Adipocyte (in vitro differentiated cells): ENCODE data around the gene HSPH1.
"Not testable (repeated sequence)": the region's sequence is repeated elsewhere in the genome, so short reads cannot be mapped to it uniquely, and the experiment has no call there.

Experiments
- DNase-seq: peaks from one replicate; pipeline ENCODE4 v3.0.0-alpha.2; 2015; ENCODE audit warnings: low read depth
- H3K27me3 ChIP-seq: replicated peaks from 2 replicates; pipeline ENCODE4 v1.7.0; 2013; ENCODE audit warnings: mild to moderate bottlenecking, low read length, moderate library complexity; ENCODE audit not compliant: control insufficient read depth, insufficient read depth
- H3K36me3 ChIP-seq: 2 replicates; pipeline ENCODE4 v1.7.0; 2013; ENCODE audit warnings: low read length, mild to moderate bottlenecking, moderate library complexity; ENCODE audit not compliant: control insufficient read depth, insufficient read depth, severe bottlenecking
- H3K4me1 ChIP-seq: 2 replicates; pipeline ENCODE4 v1.7.0; 2013; ENCODE audit warnings: mild to moderate bottlenecking, low read length, moderate library complexity; ENCODE audit not compliant: control insufficient read depth, insufficient read depth
- H3K4me3 ChIP-seq: 2 replicates; pipeline ENCODE4 v1.7.0; 2013; ENCODE audit warnings: mild to moderate bottlenecking, low read length, moderate library complexity
- H3K9ac ChIP-seq: 2 replicates; pipeline ENCODE4 v1.7.0; 2013; ENCODE audit warnings: mild to moderate bottlenecking, low read length, moderate library complexity
- H3K9me3 ChIP-seq: 2 replicates; pipeline ENCODE4 v1.7.0; 2013; ENCODE audit warnings: mild to moderate bottlenecking, low read length, moderate library complexity; ENCODE audit not compliant: control insufficient read depth

HSPH1 gene

DNA sequence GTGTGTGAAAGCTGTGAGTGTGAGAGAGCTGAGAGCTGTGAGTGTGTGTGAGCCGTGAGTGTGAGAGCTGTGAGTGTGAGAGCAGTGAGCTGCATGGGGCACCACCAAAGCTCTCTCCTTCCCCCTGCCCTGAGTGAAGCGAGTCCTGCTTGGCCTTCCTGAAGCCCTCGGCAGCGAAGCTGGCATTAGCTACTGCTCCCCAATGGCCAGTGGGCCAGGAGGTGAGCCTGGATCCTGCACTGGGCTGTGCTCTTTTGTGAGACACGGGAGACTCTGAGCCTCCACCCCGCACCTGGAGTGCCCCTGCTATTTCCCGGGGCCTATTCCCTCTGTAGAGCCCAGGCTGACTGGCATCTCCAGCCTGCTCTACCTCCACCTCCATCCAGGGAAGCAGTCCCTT is 51.5 kb downstream of the HSPH1 start:
- H3K4me1 ChIP-seq: peaks cover 3% of the 10 kb centered on the region
- no peak for DNase-seq
- H3K4me3 ChIP-seq: no peak overlapping the region
- H3K9me3 ChIP-seq: no peaks in the 10 kb centered on the region
- no peaks in the 10 kb centered on the region for H3K36me3 ChIP-seq
- no peak overlapping the region for H3K9ac ChIP-seq
- peaks cover 69% of the 10 kb centered on the region for H3K27me3 ChIP-seq

DNA sequence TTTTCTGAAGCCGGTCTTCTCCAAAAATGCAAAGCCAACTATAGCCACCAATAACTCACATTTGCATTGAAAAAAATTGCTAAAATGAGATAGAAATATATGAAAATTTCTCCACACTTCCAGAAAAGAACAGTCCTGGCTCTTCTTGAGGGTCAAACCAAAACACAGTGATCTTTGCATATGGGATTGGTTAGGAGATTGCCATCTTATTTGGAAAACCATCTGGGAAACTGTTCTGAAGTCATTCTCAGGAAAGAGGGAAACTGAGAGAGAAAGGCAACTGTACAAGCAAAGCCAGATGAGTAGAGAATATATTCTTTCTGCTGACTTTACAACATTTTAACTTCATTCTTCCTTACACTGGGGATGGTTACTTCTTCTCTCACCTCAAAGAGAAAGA is 54.6 kb downstream of the HSPH1 start:
- H3K27me3 ChIP-seq: peaks cover 52% of the 10 kb centered on the region
- H3K9ac ChIP-seq: no peak overlapping the region
- no peaks in the 10 kb centered on the region for H3K9me3 ChIP-seq
- H3K4me3 ChIP-seq: no peak overlapping the region
- H3K4me1 ChIP-seq: peaks cover 3% of the 10 kb centered on the region
- no peaks in the 10 kb centered on the region for H3K36me3 ChIP-seq
- no peak for DNase-seq

GRCh38 chr13:31105856-31106255 is 55.8 kb downstream of the HSPH1 start:
- Histone ChIP-seq H3K4me3 (no peak overlapping the region), H3K4me1 (peaks cover 2% of the 10 kb centered on the region), H3K9me3 (no peaks in the 10 kb centered on the region), H3K36me3 (no peaks in the 10 kb centered on the region), H3K9ac (no peak overlapping the region), H3K27me3 (peaks cover 56% of the 10 kb centered on the region)
- DNase-seq: no peak

DNA sequence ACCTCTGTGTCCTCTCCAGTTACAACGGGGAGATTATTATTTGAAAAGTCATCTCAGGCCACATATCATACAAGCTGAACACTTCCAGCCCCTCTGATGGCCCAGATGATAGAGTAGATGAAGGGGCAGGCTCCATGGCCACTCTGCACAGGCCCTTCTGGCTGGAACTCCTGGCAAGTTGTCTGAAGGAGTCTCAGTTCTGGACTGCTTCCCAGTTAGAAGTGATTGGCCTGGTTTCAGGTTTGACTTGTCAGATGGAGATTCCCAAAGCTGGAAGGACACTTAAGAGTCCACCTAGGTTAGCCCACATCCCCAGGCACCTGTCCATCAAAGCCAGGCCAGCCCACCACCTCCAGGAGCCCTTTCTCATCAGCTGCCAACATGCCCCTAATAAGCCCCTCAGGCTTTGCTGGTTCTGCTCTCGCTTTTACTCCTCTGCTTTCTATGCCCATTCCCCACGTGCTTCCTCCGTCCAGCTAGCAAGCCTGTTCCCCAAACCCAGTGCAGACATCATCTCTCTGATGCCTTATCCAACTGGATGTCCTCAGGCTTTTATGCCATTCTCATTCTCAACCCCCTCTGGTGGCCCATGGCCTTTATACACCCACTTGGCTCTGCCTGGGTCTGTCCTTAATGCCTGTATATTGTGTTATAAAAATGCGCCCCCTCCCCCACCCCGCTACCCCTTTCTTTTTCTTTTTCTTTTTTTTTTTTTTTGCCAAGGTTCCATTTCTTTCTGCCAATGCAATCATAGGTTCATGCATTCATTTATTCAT is 56.5 kb downstream of the HSPH1 start:
- no peak for DNase-seq

GRCh38 chr13:31102905-31103304 is 58.8 kb downstream of the HSPH1 start:
- H3K9me3 ChIP-seq: no peaks in the 10 kb centered on the region
- H3K4me3 ChIP-seq: no peak overlapping the region
- H3K36me3 ChIP-seq: no peaks in the 10 kb centered on the region
- H3K27me3 ChIP-seq: peaks cover 57% of the 10 kb centered on the region
- no peaks in the 10 kb centered on the region for H3K4me1 ChIP-seq
- no peak overlapping the region for H3K9ac ChIP-seq
- no peak for DNase-seq

More for the DNA sequence above, 56.5 kb downstream of the HSPH1 start:
- H3K4me3 ChIP-seq: no peak overlapping the region
- H3K9me3 ChIP-seq: no peaks in the 10 kb centered on the region
- H3K9ac ChIP-seq: no peak overlapping the region
- H3K4me1 ChIP-seq: no peaks in the 10 kb centered on the region
- H3K27me3 ChIP-seq: peaks cover 63% of the 10 kb centered on the region
- H3K36me3 ChIP-seq: no peaks in the 10 kb centered on the region

DNA sequence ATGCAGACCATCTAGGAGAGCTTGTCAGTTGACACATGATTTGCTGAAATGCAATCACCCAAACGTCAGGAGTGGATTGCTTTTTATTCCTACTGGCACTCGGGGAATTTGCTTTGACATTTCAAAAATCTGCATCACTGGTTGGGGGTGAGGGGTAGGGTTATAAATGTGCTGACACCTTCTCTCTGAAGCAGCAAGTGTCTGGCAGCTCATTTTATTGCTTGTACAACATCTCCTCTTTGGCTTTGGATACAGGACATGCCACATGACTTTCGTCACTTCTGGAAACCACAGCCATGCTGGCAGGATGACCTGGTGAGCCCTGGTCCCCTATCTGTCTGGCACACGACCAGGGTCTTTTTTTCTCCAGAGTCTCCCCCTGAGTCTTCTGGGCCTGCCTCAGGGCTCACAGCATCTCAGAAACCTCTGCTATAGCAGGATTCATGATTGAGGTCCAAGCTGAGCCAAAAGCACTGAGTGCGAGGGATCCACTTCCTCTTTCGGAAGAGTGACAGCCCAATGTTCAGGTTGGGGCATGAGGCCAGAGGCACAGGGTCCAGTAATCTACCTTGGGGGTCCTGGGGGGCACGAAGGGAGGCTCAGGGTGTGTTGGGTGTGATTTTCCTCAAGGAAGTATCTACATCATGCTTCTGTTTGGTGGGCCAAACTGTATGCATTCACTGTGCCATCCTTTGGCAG is 60.1 kb downstream of the HSPH1 start:
- H3K9ac ChIP-seq: no peak overlapping the region
- H3K27me3 ChIP-seq: peaks cover 58% of the 10 kb centered on the region
- no peaks in the 10 kb centered on the region for H3K36me3 ChIP-seq
- no peaks in the 10 kb centered on the region for H3K4me1 ChIP-seq
- DNase-seq: no peak
- H3K9me3 ChIP-seq: no peaks in the 10 kb centered on the region
- H3K4me3 ChIP-seq: no peak overlapping the region

- no peak for DNase-seq
- Histone ChIP-seq H3K4me3 (no peak overlapping the region), H3K9ac (no peak overlapping the region), H3K36me3 (no peaks in the 10 kb centered on the region), H3K4me1 (no peaks in the 10 kb centered on the region), H3K9me3 (no peaks in the 10 kb centered on the region), H3K27me3 (peaks cover 61% of the 10 kb centered on the region)
Observed at GRCh38 chr13:31100721-31101120, 61.0 kb downstream of the HSPH1 start.

DNA sequence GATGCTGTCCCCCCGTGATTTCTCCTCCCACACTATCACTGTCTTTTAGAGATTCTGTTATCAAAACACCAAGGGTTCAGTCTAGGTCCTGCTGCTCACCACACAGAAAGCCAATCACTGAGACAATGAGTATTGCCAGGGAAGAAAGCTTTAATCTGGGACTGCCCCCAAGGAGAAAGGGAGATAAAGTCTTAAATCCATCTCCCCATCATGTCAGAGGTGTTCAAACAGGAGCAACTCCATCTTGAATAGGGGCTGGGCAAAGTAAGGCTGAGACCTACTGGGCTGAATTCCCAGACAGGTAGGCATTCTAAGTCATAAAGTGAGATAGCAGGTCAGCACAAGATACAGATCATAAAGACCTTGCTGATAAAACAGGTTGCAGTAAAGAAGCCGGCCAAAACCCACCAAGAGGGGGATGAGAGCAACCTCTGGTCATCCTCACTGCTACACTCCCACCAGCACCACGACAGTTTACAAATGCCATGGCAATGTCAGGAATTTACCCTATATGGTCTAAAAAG is 63.7 kb downstream of the HSPH1 start:
- peaks cover 56% of the 10 kb centered on the region for H3K27me3 ChIP-seq
- not testable (repeated sequence) for H3K9ac ChIP-seq, H3K9me3 ChIP-seq, H3K4me1 ChIP-seq, DNase-seq, H3K36me3 ChIP-seq, H3K4me3 ChIP-seq

DNA sequence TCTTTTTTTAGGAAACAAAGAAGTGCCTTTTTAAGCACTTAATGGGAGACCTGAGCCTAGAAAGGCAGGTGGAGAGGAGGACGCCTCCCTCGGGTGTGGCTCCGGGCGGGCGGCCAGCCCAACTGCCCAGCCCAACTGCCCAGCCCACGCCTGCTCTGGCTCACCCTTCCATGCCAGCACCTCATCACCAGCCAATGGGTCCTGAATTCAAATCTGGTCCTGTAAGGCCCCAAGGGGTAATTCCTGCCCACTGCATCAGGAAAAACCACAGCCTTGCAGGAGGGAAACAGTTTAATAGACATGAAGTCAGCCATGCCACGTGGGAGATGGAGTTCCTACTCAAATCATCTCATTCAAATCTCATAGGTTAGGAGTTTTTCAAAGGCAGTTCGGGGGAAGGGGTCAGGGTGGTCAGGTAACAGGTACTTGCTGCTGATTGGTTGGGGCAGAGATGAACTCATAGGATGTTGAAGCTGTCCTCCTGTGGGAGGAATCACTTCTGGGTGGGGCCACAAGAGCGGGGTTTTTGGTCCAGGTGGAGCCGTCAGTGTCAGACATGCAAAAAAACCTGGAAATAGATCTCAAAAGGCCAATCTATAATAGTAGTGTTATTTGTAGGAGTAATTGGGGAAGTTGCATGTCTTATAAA is 64.9 kb downstream of the HSPH1 start:
- Histone ChIP-seq H3K9ac (no peak overlapping the region), H3K4me3 (no peak overlapping the region), H3K36me3 (no peaks in the 10 kb centered on the region), H3K27me3 (peaks cover 55% of the 10 kb centered on the region), H3K9me3 (no peaks in the 10 kb centered on the region), H3K4me1 (no peaks in the 10 kb centered on the region)
- no peak for DNase-seq

DNA sequence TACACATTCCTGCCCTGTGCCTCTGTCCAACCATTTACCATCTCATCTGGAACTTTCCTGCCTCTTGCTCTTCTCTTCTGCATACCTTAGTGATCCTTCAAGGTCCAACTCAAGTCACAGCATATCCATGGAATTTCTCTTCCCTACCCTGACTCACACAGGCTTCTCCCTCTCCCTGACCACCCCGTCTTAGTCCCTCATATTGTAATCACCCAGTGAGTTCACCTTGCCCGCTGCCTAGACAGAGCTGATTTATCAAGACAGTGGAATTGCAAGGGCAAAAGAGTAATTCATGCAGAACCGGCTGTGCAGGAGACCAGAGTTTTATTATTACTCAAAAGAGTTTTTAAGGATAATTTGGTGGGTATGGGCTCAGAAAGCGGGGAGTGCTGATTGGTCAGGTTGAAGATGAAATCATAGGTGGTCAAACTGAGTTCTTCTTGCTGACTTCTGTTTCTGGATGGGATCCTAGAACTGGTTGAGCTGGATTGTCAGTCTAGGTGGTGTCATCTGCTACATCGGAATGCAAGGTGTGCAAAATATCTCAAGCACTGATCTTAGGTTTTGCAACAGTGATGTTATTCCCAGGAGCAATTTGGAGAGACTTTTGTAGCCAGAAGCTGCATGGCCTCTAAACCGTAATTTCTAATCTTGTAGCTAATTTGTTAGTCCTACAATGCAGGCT is 67.2 kb downstream of the HSPH1 start:
- H3K36me3 ChIP-seq: no peaks in the 10 kb centered on the region
- peaks cover 33% of the 10 kb centered on the region for H3K27me3 ChIP-seq
- H3K4me3 ChIP-seq: no peak overlapping the region
- DNase-seq: no peak
- no peak overlapping the region for H3K9ac ChIP-seq
- H3K4me1 ChIP-seq: no peaks in the 10 kb centered on the region
- no peaks in the 10 kb centered on the region for H3K9me3 ChIP-seq
